Right cardiac atrium (tissue), 5 donors: ENCODE data around the gene PIN1. TPM values are rescaled to one million over a fixed set of nuclear protein-coding genes. Genes with fewer than 3 reads are reported as not detected.

ENCODE experiments used
- polyA plus RNA-seq: library from polyadenylated mRNA; stranded (reverse); fragments of 200-250 nt; gene quantifications from one replicate; pipeline ENCODE4 v1.2.3, GENCODE V29; 2013
- total RNA-seq, 4 donors: library from RNA; stranded (reverse); fragmentation: NEBNext Ultra II Directional; extraction: Animal tissue kit (Norgen Biotek cat#: 25700); gene quantifications; one replicate each; pipeline ENCODE4 v1.2.1, GENCODE V29; 2021
- donor health status: healthy with polysubstance abuse.
- donor health status: DM: no; HTN: yes; CAD: no.
- donor health status: DM: no; HTN: no; CAD: no.
- donor health status: DM: no; HTN: yes; CAD: no; lungs with severe emphysema.
- donor health status: DM: yes; HTN: yes; CAD: no.

Gene PIN1
- total and polyA plus RNA-seq, 5 donors, result 81.9 to 113 (median 92.5) TPM

Other genes starting within 250 kb of the PIN1 start
- gene ZNF561, start 214.1 kb upstream of the PIN1 start, total RNA-seq, result 10 to 100 TPM; 20.3 to 24.5 (median 22.7) TPM
- 10.1 TPM for gene ZNF561, start 214.1 kb upstream of the PIN1 start, polyA plus RNA-seq
- 10 to 100 TPM; 23.9 to 29.5 (median 25.9) TPM for gene ZNF562, start 160.2 kb upstream of the PIN1 start, total RNA-seq
- gene ZNF562, start 160.2 kb upstream of the PIN1 start, polyA plus RNA-seq, result 7.5 TPM
- gene ZNF846, start 66.6 kb upstream of the PIN1 start, total RNA-seq, result 10 to 100 TPM in 3 of 4 donors, 1 to 10 TPM in 1; 8.4 to 14.6 (median 14.4) TPM
- 10.9 TPM for gene ZNF846, start 66.6 kb upstream of the PIN1 start, polyA plus RNA-seq
- gene FBXL12, start 16.2 kb upstream of the PIN1 start, total RNA-seq, result 10 to 100 TPM; 12.2 to 14.5 (median 13.8) TPM
- 13.9 TPM for gene FBXL12, start 16.2 kb upstream of the PIN1 start, polyA plus RNA-seq
- gene UBL5, start 7.4 kb upstream of the PIN1 start, total RNA-seq, result 100 to 1,000 TPM; 439 to 544 (median 471) TPM
- gene UBL5, start 7.4 kb upstream of the PIN1 start, polyA plus RNA-seq, result 1,516 TPM
- 1 to 10 TPM; 5.9 to 9.2 (median 7.4) TPM for gene OLFM2, start 101.2 kb downstream of the PIN1 start, total RNA-seq
- 15.9 TPM for gene OLFM2, start 101.2 kb downstream of the PIN1 start, polyA plus RNA-seq
- gene COL5A3, start 175.2 kb downstream of the PIN1 start, total RNA-seq, result 10 to 100 TPM in 2 of 4 donors, 1 to 10 TPM in 2; 8.6 to 19.1 (median 11.9) TPM
- 13.5 TPM for gene COL5A3, start 175.2 kb downstream of the PIN1 start, polyA plus RNA-seq
- not detected for gene RDH8, start 178.2 kb downstream of the PIN1 start, total RNA-seq
- not detected for gene RDH8, start 178.2 kb downstream of the PIN1 start, polyA plus RNA-seq